Gastrocnemius medialis (tissue), 4 donors: ENCODE results near the gene NFYA. TPM values are rescaled to one million over a fixed set of nuclear protein-coding genes. Genes with fewer than 3 reads are reported as not detected.

ENCODE experiments used
- ATAC-seq, 2 donors: fragments of 150-250 bp; one replicate each; pipeline ENCODE4 v1.9.1; 2016
- DNase-seq, 2 donors: peaks; one replicate each; pipeline ENCODE4 v3.0.0-alpha.2; 2019
- H3K27ac ChIP-seq, 4 donors: fragments of 200-600 bp; sonication (generic); 1 replicate in 1 of 4; 2 replicates in 3 of 4; pipeline ENCODE4 v1.5.1; 2016 to 2018; ENCODE audit warnings: mild to moderate bottlenecking in 2 of 4, moderate library complexity in 1 of 4
- H3K27me3 ChIP-seq, 3 donors: fragments of 200-600 bp; sonication (generic) in 2 of 3; 1 replicate in 1 of 3; 2 replicates in 2 of 3; pipeline versions ENCODE4 v1.5.1 to v1.6.0; 2016 to 2019; ENCODE audit warnings: mild to moderate bottlenecking in 1 of 3, moderate library complexity in 1 of 3
- H3K36me3 ChIP-seq, 2 donors: fragments of 200-600 bp; sonication (generic) in 1 of 2; one replicate each; pipeline ENCODE4 v1.5.1; 2017 to 2018
- H3K4me1 ChIP-seq, 2 donors: fragments of 200-600 bp; sonication (generic) in 1 of 2; one replicate each; pipeline ENCODE4 v1.5.1; 2016 to 2017; ENCODE audit warnings: mild to moderate bottlenecking in 2 of 2
- H3K4me3 ChIP-seq, 4 donors: fragments of 200-600 bp; sonication (generic) in 3 of 4; 1 replicate in 1 of 4; 2 replicates in 3 of 4; pipeline ENCODE4 v1.5.1; 2016 to 2019; ENCODE audit warnings: mild to moderate bottlenecking in 2 of 4
- H3K9me3 ChIP-seq, 3 donors: fragments of 200-600 bp; sonication (generic) in 2 of 3; 1 replicate in 1 of 3; 2 replicates in 2 of 3; pipeline ENCODE4 v1.5.1; 2016 to 2019
- CTCF ChIP-seq, 5 experiments: fragments of 450-650 bp in 3 of 5; fragments of 200-600 bp in 2 of 5; sonication (generic) in 2 of 5; IDR thresholded peaks in 4 of 5; conservative IDR thresholded peaks in 1 of 5; 1 replicate in 4 of 5; 2 replicates in 1 of 5; pipeline ENCODE4 v1.5.1; 2016 to 2019; ENCODE audit warnings: antibody characterized with exemption in 5 of 5, mild to moderate bottlenecking in 3 of 5, moderate library complexity in 3 of 5
- POLR2A ChIP-seq, 2 donors: fragments of 450-650 bp; IDR thresholded peaks; one replicate each; pipeline ENCODE4 v1.6.1; 2017; ENCODE audit warnings: antibody characterized with exemption in 2 of 2, mild to moderate bottlenecking in 2 of 2, moderate library complexity in 2 of 2
- in situ Hi-C, 4 donors: fragments of 200-750 bp; cut with MboI; loops; one replicate each; pipeline versions ENCODE4 v1.15.0 to v1.8.0; 2017; ENCODE audit warnings: low sequenced_read_pairs in 4 of 4
- intact Hi-C: fragments of 100-400 bp; cut with DNase I; formaldehyde crosslinking; loops from one replicate; pipeline ENCODE4 v1.15.1; 2023; ENCODE audit warnings: low total_unique reads
- total RNA-seq, 4 donors: library from RNA; depleted of rRNA; stranded (reverse); fragments of >200 nt; gene quantifications; one replicate each; pipeline versions ENCODE4 v1.1.0 to v1.2.3, GENCODE V29; 2016

NFYA gene
- total RNA-seq, 4 donors from 2014 or later = 7.2 to 11.6 (median 9.7) TPM

- intact Hi-C loops (no loop called here), in situ Hi-C loops (no loop called here)
- no peaks in the 10 kb centered on the region for H3K9me3 ChIP-seq
- peak overlapping the region in 2 of 4 donors; percentile 4 to 26 for H3K4me3 ChIP-seq
- H3K4me1 ChIP-seq = peaks cover 77 to 86% of the 10 kb centered on the region in 2 donors
- ATAC-seq (no peak), DNase-seq (no peak)
- peak overlapping the region; percentile 96 to 99 (median 98) for H3K27ac ChIP-seq
- H3K27me3 ChIP-seq = no peaks in the 10 kb centered on the region
- peaks cover 0 to 40% of the 10 kb centered on the region in 2 donors for H3K36me3 ChIP-seq
- TF ChIP-seq POLR2A (IDR thresholded peaks at IDR 0.05) = no peak
- TF ChIP-seq CTCF (IDR thresholded peaks at IDR 0.05 in 4 of 5, conservative IDR thresholded peaks at IDR 0.05 in 1 of 5) = no peak
Measured at GRCh38 chr6:41061196-41061726, 11.5 kb upstream of the NFYA start.

GRCh38 chr6:41062056-41062455, 10.7 kb upstream of the NFYA start:
- in situ Hi-C loops = no loop called here
- Histone ChIP-seq H3K27ac (peak overlapping the region; percentile 96 to 99 (median 98)), H3K9me3 (no peaks in the 10 kb centered on the region), H3K4me3 (peak overlapping the region in 3 of 4 donors; percentile 6 to 26 (median 24)), H3K4me1 (peaks cover 77 to 78% of the 10 kb centered on the region in 2 donors), H3K27me3 (no peaks in the 10 kb centered on the region), H3K36me3 (peaks cover 0 to 40% of the 10 kb centered on the region in 2 donors)
- intact Hi-C loops = no loop called here
- DNase-seq (no peak), ATAC-seq (no peak)
- TF ChIP-seq POLR2A (IDR thresholded peaks at IDR 0.05) (no peak), CTCF (IDR thresholded peaks at IDR 0.05 in 4 of 5, conservative IDR thresholded peaks at IDR 0.05 in 1 of 5) (no peak)

- H3K4me1 ChIP-seq = peaks cover 61% of the 10 kb centered on the region in 2 donors
- H3K27me3 ChIP-seq = no peaks in the 10 kb centered on the region
- ATAC-seq (peak; percentile 83 to 87), DNase-seq (peak; percentile 39 to 44)
- peak overlapping the region in 3 of 4 donors; percentile 14 to 34 (median 26) for H3K4me3 ChIP-seq
- in situ Hi-C loops (no loop called here), intact Hi-C loops (loop anchor here (1.0 kb wide), 1 partner anchor 36 kb away; no protein-coding TSS in a partner anchor)
- H3K27ac ChIP-seq = peak overlapping the region; percentile 96 to 99 (median 98)
- H3K36me3 ChIP-seq = peaks cover 0 to 41% of the 10 kb centered on the region in 2 donors
- peak; percentile 42 to 70 for TF ChIP-seq POLR2A (IDR thresholded peaks at IDR 0.05)
- TF ChIP-seq CTCF (IDR thresholded peaks at IDR 0.05 in 4 of 5, conservative IDR thresholded peaks at IDR 0.05 in 1 of 5) = no peak
- H3K9me3 ChIP-seq = no peaks in the 10 kb centered on the region
Measured at GRCh38 chr6:41063884-41064285, 8.9 kb upstream of the NFYA start.

GRCh38 chr6:41064841-41065240, 7.9 kb upstream of the NFYA start:
- Histone ChIP-seq H3K4me3 (no peak overlapping the region), H3K36me3 (peaks cover 0 to 45% of the 10 kb centered on the region in 2 donors), H3K27me3 (no peaks in the 10 kb centered on the region), H3K9me3 (no peaks in the 10 kb centered on the region), H3K27ac (peak overlapping the region; percentile 96 to 99 (median 98)), H3K4me1 (peaks cover 52% of the 10 kb centered on the region in 2 donors)
- no peak for ATAC-seq
- intact Hi-C loops (loop anchor here (1.0 kb wide), 1 partner anchor 37 kb away; no protein-coding TSS in a partner anchor), in situ Hi-C loops (loop anchor here in 2 of 4 donors (5.0 kb wide), 1 partner anchor 38 kb away; no protein-coding TSS in a partner anchor)
- DNase-seq = no peak
- no peak for TF ChIP-seq CTCF (IDR thresholded peaks at IDR 0.05 in 4 of 5, conservative IDR thresholded peaks at IDR 0.05 in 1 of 5)
- TF ChIP-seq POLR2A (IDR thresholded peaks at IDR 0.05) = no peak
